ENCODE results near the gene HOMEZ.
A peak's percentile ranks its signal among the peaks of the same experiment; 100 is the strongest.
"Not testable (repeated sequence)": the region's sequence is repeated elsewhere in the genome, so short reads cannot be mapped to it uniquely, and the experiment has no call there.

Gene HOMEZ, protein sequence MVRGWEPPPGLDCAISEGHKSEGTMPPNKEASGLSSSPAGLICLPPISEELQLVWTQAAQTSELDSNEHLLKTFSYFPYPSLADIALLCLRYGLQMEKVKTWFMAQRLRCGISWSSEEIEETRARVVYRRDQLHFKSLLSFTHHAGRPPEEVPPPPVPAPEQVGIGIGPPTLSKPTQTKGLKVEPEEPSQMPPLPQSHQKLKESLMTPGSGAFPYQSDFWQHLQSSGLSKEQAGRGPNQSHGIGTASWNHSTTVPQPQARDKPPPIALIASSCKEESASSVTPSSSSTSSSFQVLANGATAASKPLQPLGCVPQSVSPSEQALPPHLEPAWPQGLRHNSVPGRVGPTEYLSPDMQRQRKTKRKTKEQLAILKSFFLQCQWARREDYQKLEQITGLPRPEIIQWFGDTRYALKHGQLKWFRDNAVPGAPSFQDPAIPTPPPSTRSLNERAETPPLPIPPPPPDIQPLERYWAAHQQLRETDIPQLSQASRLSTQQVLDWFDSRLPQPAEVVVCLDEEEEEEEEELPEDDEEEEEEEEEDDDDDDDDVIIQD

DNA sequence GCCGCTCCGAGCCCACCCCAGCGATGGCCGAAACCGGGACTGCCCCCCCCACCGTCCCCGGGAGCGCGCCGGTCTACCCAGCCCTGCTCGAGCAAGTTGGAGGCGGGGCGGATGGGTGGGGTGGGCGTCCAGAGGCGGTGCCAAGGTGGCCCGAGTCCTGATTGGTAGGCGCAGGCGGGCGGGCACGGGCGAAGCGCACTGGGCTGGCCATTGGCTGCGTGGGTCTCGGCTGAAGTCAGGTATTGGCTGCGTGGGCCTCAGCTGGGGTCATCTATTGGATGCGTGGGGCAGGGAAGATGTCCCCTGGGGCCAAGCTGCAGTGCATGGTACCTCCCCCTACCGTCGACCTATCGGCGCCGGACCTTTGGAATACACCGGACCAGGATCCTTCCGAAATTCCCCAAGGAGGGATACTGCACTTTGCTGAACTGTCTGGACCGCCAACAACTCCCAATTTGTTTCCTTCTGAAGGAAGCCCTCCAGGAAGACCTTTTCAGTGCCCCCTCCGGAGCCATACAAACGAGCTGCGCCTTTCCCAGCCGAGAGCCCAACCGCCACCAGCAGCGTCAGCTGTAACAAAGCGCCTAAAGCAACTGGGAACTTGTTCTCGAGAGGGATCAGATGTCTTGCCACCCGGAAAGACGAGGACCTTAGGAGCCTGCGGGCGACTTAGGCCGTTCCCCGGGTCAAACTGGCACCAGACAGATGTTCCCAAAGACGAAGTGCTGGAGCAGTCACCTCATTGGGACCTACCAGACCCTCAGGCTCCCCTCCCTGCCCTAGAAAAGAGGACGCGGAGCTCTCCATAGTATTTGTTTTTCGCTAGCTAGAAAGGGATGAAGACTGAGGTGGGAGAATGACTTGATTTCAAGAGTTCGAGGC, at the start of gene HOMEZ:
HOMEZ (minus strand) TSS at position 113 of the 882 bp plus-strand sequence. CDS start 180 bp downstream, outside the sequence.
- DNase-seq: peak; percentile 99

DNA sequence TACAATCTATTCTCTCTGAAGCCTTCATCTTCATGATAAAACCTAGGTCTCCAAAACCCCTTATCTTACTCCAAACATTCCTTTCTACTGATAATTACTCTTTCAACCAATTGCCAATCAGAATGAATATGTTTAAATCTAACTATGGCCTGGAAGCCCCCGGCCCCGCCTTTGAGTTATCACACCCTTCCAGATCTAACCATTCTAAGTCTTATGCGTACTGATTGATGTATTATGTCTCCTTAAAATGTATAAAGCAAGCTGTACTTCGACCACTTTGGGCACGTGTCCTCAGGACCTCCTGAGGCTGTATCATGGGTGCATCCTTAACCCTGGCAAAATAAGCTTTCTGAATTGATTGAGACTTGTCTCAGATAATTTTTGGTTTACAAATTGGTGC, 49.7 kb upstream of the HOMEZ start:
- DNase-seq: no peak

DNA sequence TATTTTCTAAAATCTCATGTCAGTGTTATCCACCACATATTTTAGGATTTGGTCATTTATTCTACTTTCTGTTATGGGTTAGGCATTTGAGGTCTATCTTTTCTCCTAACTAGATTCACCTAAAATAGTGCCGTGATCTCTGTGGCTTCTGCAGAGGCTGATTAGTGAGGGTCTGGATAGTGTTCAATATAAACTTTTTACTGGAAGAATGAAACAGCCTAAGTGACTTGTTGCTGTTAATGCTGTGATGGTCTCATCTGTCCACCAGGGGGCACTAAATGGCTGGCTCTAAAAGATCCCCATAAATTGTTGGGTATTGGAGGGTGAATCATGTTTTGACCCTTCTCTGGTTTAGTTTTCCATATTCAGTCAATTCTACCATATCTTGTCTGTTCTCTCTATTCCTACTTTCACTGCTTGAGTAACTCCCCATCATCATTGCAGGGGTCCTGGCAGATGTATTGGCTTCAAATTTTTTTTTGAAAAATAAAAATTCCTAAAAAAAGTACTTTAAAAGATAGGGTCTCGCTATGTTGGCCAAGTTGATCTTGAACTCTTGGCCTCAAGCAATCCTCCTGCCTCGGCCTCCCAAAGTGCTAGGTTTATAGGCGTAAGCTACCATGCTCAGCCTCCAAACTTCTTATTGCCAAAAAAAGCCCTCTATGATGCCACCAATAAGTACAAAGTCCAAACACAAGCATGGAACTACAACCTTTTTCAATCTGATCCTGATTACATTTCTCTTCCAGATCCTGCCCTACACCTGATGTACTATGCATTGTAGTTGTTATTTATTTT, 42.2 kb upstream of the HOMEZ start:
- DNase-seq: peak; percentile 66

DNA sequence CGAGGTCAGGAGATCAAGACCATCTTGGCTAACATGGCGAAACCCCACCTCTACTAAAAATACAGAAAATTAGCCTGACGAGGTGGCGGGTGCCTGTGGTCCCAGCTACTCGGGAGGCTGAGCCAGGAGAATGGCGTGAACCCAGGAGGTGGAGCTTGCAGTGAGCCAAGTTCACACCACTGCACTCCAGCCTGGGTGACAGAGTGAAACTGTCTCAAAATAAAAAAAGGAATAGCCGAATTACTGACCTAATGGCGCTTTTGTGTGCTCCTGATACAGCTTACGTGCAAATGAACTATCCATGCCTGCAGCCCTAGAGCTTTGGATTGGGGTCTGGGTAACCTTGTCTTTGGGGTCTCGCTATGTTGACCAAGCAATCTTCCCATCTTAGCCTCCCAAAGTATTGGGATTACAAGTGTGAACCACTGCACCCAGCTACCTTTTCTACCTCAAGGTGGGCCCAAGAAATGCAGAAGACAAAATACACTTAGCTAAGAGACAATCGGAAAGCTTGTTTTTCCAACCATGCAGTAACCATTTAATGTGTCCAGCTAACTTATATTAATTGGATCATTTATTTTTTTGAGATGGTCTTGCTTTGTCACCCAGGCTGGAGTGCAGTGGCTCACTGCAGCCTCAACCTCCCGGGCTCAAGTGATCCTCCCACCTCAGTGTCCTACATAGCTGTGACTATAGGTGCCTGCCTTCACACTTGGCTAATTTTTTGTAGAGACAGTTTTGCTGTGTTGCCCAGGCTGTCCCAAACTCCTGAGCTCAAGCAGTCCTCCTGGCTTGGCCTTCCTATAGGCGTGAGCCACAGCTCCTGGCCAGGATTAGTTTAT, 40.8 kb upstream of the HOMEZ start:
- no peak for DNase-seq

DNA sequence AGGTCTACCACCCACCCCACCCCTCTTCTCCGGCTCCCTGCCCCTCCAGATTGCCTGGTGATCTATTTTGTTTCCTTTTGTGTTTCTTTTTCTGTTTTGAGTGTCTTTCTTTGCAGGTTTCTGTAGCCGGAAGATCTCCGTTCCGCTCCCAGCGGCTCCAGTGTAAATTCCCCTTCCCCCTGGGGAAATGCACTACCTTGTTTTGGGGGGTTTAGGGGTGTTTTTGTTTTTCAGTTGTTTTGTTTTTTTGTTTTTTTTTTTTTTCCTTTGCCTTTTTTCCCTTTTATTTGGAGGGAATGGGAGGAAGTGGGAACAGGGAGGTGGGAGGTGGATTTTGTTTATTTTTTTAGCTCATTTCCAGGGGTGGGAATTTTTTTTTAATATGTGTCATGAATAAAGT, 39.8 kb upstream of the HOMEZ start:
- DNase-seq: not testable (repeated sequence)

DNA sequence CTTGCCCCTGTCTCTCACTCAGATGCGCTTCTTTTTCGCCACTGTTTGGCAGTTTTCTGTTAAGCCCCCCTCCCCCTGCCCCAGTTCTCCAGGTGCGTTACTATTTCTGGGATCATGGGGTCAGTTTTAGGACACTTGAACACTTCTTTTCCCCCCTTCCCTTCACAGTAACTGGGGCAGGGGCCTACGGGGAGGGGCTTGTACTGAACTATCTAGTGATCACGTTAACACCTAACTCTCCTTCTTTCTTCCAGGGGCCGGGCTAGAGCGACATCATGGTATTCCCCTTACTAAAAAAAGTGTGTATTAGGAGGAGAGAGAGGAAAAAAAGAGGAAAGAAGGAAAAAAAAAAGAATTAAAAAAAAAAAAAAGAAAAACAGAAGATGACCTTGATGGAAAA, 39.1 kb upstream of the HOMEZ start:
- DNase-seq: no peak

DNA sequence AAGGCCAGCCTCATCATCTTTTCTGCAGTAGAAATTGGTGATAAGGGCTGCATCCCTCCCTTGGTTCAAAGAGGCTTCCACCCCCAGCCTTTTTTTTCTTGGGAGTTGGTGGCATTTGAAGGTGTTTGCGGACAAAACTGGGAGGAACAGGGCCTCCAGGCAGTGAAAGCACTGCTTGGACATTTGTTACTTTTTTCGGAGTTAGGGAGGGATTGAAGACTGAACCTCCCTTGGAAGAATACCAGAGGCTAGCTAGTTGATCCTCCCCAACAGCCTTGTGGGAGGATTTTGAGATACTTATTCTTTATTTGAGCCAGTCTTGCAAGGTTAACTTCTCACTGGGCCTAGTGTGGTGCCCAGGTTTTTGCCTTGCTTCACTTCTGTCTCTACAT, 38.5 kb upstream of the HOMEZ start:
- DNase-seq: no peak

DNA sequence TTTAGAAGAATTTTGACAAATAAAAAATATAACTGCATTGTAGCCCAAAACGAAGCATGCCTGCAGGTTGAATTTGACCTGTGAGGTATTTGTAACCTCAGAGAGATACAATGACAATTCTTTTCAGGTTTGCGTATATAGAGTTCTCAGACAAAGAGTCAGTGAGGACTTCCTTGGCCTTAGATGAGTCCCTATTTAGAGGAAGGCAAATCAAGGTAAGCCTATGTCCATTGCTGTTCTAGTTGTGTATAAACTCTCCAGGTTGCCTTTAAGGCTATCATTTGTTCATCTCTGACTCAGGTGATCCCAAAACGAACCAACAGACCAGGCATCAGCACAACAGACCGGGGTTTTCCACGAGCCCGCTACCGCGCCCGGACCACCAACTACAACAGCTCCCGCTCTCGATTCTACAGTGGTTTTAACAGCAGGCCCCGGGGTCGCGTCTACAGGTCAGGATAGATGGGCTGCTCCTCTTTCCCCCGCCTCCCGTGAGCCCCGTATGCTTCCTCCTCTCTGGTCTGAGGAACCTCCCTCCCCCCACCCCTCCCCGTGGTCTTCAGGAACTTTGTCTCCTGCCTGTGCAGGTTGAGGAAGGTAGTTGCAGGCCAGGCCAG, 38.0 kb upstream of the HOMEZ start:
- no peak for DNase-seq

DNA sequence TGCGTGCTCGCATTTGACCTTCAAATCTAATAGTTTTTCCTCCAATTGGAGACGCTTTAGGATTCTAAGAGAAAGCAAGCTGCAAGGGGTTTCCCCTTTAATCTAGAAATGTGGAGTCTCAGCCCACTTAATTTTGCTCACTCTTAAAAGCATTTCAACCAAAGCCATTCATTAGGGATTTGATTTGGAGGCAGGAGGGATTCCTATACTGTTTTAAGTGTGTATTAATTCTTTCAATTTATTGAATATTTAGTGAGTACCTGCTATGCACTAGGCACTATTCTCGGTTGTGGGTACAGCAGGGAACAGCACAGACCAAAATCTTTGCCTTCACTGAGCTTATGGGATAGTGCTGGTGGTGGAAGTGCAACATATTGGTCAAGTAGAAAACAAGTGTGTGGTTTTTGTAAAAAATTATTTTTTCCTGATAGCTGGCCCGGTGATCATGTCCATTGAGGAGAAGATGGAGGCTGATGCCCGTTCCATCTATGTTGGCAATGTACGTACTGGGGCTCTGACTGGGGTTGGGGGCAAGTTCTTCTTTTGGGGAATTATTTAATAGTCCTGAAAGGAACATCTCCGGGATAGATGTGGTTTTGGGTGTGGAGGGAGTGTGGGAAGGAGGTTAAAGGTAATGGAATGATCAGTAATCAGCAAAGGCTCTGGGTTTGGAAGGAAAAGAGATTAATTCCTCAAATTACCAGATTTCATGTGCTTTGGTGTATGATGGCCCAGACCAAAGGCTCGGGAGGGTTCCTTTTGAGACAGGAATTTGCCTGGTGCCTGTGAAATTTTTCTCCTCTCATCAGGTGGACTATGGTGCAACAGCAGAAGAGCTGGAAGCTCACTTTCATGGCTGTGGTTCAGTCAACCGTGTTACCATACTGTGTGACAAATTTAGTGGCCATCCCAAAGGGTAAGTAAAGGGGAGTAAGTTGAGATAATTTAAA, 36.9 kb upstream of the HOMEZ start:
- DNase-seq: no peak

DNA sequence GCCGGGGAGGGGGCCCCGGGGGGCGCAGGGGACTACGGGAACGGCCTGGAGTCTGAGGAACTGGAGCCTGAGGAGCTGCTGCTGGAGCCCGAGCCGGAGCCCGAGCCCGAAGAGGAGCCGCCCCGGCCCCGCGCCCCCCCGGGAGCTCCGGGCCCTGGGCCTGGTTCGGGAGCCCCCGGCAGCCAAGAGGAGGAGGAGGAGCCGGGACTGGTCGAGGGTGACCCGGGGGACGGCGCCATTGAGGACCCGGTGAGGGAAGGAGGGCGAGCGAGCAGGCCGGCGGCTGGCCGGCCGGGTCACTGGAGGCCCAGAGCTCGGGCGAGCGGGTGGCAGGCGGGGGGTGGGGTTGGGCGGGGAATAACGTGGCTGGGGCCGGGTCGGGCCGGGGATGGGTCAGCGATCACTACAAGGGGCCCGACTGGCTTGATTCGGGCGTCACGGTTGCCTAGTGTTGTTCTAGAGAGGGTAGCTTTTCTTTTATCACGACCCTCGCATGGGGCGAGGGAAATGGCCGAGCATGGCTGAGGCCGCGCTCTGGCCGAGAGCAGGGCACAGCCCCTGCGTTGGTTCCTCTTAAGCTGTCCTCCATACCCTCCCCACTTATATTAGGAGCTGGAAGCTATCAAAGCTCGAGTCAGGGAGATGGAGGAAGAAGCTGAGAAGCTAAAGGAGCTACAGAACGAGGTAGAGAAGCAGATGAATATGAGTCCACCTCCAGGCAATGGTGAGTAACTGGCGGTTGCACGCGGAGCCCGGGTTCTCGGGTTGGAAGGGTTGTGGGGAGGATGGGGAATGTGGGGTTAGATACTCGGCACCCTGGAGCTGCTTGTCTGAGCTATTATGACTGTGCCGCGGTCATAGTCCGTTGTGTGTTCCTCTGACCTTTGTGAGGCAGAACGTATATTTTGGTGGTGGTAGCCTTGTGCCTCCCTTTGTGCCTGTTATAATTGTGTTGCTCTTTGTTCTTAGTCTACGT, 35.9 kb upstream of the HOMEZ start:
- peak; percentile 77 for DNase-seq

DNA sequence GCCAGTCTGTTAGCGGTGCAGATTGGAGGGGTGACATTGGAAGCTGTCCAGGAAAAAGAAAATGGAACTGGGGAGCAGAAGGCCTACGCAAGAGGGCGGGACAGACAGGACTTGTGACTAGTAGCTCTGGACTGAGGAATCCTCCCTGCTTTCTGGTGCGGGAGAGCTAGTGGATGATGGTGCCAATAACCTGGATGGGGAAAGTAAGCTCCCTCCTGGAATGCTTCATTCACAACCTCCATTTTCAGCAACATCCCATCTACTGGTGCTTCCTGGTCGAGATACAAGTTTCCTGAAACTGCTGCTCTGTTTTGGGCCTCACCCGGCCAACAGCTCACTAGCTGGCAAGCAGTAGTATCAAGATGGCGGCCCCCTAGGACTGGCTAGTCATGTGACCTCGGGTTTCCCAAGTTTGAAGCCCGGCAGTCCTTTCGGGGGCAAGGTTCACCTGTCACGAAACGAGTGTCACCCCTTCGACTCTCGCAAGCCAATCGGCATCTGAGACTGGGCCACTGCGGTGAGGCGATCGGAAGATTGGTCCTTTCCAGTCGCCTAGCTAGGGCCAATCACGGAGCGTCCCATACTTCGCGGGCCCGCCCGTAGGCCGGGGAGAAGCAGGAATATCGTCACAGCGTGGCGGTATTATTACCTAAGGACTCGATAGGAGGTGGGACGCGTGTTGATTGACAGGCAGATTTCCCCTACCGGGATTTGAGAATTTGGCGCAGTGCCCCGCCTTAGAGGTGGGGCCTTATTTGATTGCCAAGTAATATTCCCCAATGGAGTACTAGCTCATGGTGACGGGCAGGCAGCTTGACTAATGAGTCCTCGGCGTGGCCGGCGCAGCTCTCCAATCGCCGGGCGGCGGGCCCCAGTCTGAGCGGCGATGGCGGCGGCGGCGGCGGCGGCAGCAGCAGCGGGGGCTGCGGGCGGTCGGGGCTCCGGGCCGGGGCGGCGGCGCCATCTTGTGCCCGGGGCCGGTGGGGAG, 34.9 kb upstream of the HOMEZ start, which contains the start of gene PABPN1:
PABPN1 (plus strand) TSS at position 874 of the 988 bp plus-strand sequence; CDS start at position 887, 13 bp downstream.
- DNase-seq: peak; percentile 100

DNA sequence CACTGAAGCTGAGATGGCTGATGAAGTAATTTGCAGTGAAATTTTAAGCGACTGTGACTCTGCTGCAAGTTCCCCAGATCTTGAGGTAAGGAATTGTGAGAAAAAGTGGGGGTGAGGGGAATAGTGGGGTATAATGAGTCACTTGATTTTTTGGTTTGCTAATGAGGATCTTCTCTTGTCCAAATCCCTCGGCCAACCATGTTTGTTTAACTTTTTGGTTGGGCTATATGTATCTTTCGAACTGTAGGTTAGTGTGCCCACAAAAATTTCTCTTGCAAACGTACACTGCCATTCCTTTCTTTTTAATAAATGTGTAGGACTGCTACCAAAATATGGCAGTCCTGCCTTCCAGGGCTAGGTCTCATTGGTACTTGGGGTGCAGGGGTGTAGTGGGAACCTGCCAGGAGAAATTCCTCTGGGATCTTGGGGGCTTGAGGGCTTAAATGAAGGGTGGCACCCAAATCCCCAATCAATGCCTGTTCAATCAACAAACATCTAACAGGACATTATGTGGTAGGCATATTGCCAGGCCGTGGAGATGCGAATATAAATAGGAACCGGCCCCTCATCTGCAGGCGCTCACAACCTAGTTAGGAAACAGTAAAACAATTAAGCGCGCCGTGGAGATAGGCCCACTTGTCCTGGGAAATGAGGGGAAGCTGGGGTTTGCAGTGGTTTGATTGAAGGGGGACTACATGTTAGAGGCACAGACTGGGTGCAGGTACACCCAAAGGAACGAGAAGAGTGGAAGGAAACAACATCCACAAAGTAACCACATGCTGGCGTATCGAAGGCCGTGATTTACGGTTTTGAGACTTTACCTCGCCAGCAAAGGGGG, 34.0 kb upstream of the HOMEZ start:
- DNase-seq: no peak

DNA sequence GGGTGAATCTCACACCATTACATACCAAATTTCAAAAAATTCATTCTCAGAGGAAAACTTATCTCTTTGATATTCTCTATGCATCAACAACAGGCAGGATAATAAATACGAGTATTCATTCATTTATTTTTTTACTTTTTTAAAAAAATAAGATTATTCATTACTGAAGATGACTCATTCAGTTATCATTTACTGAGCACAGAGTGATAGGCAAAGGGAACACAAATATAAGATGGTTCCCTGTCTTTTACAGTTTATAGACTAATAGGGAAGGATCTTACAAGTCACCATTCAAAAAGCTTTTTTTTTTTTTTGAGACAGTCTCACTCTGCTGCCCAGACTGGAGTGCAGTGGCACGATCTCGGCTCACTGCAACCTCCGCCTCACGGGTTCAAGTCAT, 30.4 kb upstream of the HOMEZ start:
- DNase-seq: no peak

DNA sequence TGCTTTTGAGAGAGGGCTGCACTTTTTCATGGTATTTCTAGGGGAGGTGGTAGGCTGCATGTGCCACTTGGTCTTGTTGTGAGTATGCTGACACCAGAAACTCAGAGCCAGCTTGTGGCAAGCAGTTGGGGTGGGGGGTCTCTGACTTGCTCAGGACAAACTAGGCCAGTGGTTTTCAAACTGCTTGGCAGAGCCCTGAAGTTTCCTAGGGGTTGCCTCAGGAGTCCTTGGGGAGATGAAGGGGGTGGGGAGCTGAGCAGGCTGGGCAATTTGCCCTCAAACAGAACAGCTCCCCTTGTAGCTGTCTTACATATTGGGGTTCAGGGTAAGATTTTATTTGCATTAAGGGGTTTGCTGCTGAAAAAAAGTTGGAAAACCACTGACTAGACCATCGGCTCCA, 24.6 kb upstream of the HOMEZ start:
- DNase-seq: no peak

DNA sequence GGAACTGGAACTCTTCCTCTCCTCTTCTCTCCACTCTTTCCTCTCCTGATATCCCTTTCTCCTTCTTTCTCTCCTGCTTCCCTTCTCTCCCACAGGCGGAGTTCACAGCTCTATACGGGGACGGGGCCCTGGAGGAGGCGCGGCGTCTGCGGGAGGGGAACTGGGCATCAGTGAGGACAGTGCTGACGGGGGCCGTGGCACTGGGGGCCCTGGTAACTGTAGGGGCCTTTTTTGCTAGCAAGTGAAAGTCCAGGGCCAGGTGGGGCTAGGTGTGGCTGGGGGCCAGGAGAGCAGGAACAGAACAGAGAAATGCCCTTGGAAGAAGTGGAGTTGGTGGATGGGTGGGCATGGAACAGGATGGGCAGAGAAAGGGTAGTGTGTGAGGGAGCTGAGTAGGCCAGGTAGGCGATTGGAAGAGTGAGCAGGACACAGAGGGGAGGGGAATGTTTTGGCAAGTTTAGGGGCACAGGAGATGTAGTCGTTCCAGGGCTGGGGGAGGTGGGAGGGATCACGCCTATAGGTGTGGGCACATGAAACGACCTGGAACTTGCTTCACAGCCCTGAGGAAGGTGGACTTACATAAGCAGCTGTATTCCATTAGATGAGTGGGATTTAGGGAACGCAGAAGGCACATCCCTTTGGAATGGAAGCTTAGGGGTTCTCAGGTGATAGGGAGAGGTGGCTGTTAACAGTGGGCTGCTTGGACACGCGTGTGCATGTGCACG, 23.0 kb upstream of the HOMEZ start:
- no peak for DNase-seq
